HepG2 (cell line): ENCODE measurements around the gene DIPK1B. TPM values are rescaled to one million over a fixed set of nuclear protein-coding genes. Genes with fewer than 3 reads are reported as not detected.

Experiments used
- ASH2L ChIP-seq: fragments of 300-600, 200-600 bp; sonication (generic); IDR thresholded peaks from 2 replicates; pipeline ENCODE4 v1.7.0; 2017; ENCODE audit warnings: low read depth, mild to moderate bottlenecking, moderate library complexity, mixed read lengths, low read length; ENCODE audit not compliant: insufficient read length
- ATF2 ChIP-seq: sonication (generic); formaldehyde crosslinking; IDR thresholded peaks from 2 replicates; pipeline ENCODE4 v1.4.0; 2020; ENCODE audit warnings: missing genetic modification reagents
- BCLAF1 ChIP-seq: fragments of 450-650 bp; IDR thresholded peaks from 2 replicates; pipeline ENCODE4 v1.6.1; 2017; ENCODE audit warnings: mild to moderate bottlenecking
- FOXA3 ChIP-seq: IDR thresholded peaks from 2 replicates; pipeline ENCODE4 v1.6.1; 2016; ENCODE audit warnings: missing genetic modification reagents, missing compliant biosample characterization
- JUNB ChIP-seq: sonication (generic); formaldehyde crosslinking; IDR thresholded peaks from 2 replicates; pipeline ENCODE4 v1.8.0; 2022; ENCODE audit warnings: missing genetic modification reagents, mild to moderate bottlenecking, borderline replicate concordance
- KDM3A ChIP-seq: IDR thresholded peaks from 2 replicates; pipeline ENCODE4 v1.6.1; 2018; ENCODE audit warnings: low read depth, missing compliant biosample characterization
- KLF16 ChIP-seq, 2 experiments: sonication (generic) in 1 of 2; formaldehyde crosslinking in 1 of 2; IDR thresholded peaks; 2 replicates each; pipeline versions ENCODE4 v1.6.1 to v1.8.0; 2016 to 2023; ENCODE audit warnings: missing genetic modification reagents in 2 of 2, missing compliant biosample characterization in 1 of 2
- NR2F1 ChIP-seq, 2 experiments: fragments of 450-650 bp in 1 of 2; formaldehyde crosslinking in 1 of 2; IDR thresholded peaks; 2 replicates each; pipeline versions ENCODE4 v1.5.0 to v1.6.1; 2016 to 2020; ENCODE audit warnings: mild to moderate bottlenecking in 1 of 2, missing compliant biosample characterization in 1 of 2, missing genetic modification reagents in 1 of 2, moderate library complexity in 1 of 2
- PHF21A ChIP-seq: sonication (generic); formaldehyde crosslinking; IDR thresholded peaks from 2 replicates; pipeline ENCODE4 v1.5.0; 2020; ENCODE audit warnings: mild to moderate bottlenecking, missing genetic modification reagents
- TBP ChIP-seq: sonication (generic); formaldehyde crosslinking; IDR thresholded peaks from 2 replicates; pipeline ENCODE4 v1.5.0; 2020; ENCODE audit warnings: missing genetic modification reagents
- ZNF264 ChIP-seq: sonication (generic); formaldehyde crosslinking; IDR thresholded peaks from 2 replicates; pipeline ENCODE4 v1.4.0; 2020; ENCODE audit warnings: missing genetic modification reagents
- ZNF281 ChIP-seq: sonication (generic); formaldehyde crosslinking; IDR thresholded peaks from 2 replicates; pipeline ENCODE4 v1.4.0; 2020; ENCODE audit warnings: missing genetic modification reagents, borderline replicate concordance
- ZNF609 ChIP-seq: sonication (generic); formaldehyde crosslinking; IDR thresholded peaks from 2 replicates; pipeline ENCODE4 v1.4.0; 2020; ENCODE audit warnings: mild to moderate bottlenecking, missing genetic modification reagents, borderline replicate concordance
- ZSCAN29 ChIP-seq: sonication (generic); formaldehyde crosslinking; conservative IDR thresholded peaks from 2 replicates; pipeline ENCODE4 v1.4.0; 2020; ENCODE audit warnings: mild to moderate bottlenecking, missing genetic modification reagents
- polyA plus RNA-seq, 8 experiments: library from polyadenylated mRNA; depleted of rRNA in 3 of 8; stranded (reverse) in 7 of 8; unstranded in 1 of 8; fragments of >200 nt; fragmentation: Illumina TruSeq in 4 of 8; extraction: Trizol in 4 of 8; gene quantifications; 2 replicates each; pipeline versions ENCODE4 v1.2.1 to v1.2.3, GENCODE V29; 2011 to 2016; ENCODE audit warnings: low read depth in 4 of 8, missing spikeins in 1 of 8, mixed read lengths in 1 of 8; ENCODE audit not compliant: insufficient read depth in 1 of 8
- total RNA-seq, 5 experiments: library from RNA; depleted of rRNA; stranded (reverse); fragments of >200 nt; fragmentation: Illumina TruSeq; extraction: Trizol; gene quantifications; 2 replicates each; pipeline ENCODE4 v1.2.3, GENCODE V29; 2016; ENCODE audit warnings: low read depth in 1 of 5
- TF ChIP-seq, protein P1 (sequence below): sonication (generic); formaldehyde crosslinking; IDR thresholded peaks from 2 replicates; pipeline ENCODE4 v1.8.0; 2022; ENCODE audit warnings: low read depth, missing genetic modification reagents

Gene DIPK1B
- total and polyA plus RNA-seq, 2 of the 13 experiments (the other 11 are each of a cell fraction or from before 2014, with no cell fraction given) = 0.18 to 3.9 TPM

- TF ChIP-seq BCLAF1 (no peak), KLF16 (CRISPR knock-in tag; IDR thresholded peaks at IDR 0.05) (0 out of 4 replicates have a peak, but pooled peaks of 1 of the 2 experiments have one; percentile 48), FOXA3 (CRISPR knock-in tag) (peak; percentile 51; the same call in 1 of the 2 replicates), ZNF609 (CRISPR knock-in tag) (peak; percentile 70; the same call in 1 of the 2 replicates), ZNF264 (CRISPR knock-in tag) (no peak), TBP (no peak), KDM3A (CRISPR knock-in tag) (0 out of 2 replicates have a peak, but pooled peaks have one; percentile 30), ZSCAN29 (no peak), NR2F1 (CRISPR knock-in tag; IDR thresholded peaks at IDR 0.05) (peak; percentile 83 to 93), ATF2 (CRISPR knock-in tag) (no peak), PHF21A (CRISPR knock-in tag) (peak; percentile 60; the same call in 1 of the 2 replicates), ZNF281 (peak; percentile 86), JUNB (no peak), ASH2L (no peak)
- TF ChIP-seq, protein P1, sequence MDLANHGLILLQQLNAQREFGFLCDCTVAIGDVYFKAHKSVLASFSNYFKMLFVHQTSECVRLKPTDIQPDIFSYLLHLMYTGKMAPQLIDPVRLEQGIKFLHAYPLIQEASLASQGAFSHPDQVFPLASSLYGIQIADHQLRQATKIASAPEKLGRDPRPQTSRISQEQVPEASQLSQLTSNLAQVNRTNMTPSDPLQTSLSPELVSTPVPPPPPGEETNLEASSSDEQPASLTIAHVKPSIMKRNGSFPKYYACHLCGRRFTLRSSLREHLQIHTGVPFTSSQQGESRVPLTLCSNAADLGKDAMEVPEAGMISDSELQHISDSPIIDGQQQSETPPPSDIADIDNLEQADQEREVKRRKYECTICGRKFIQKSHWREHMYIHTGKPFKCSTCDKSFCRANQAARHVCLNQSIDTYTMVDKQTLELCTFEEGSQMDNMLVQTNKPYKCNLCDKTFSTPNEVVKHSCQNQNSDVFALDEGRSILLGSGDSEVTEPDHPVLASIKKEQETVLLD (CRISPR knock-in tag) = no peak
Measured at GRCh38 chr9:136674786-136675349, 37.5 kb upstream of the DIPK1B start (continued).
